Endothelial cell of umbilical vein (primary cell): ENCODE data around the gene ADIPOR1. TPM values are rescaled to one million over a fixed set of nuclear protein-coding genes. Genes with fewer than 3 reads are reported as not detected.

ENCODE experiments used
- BruUV-seq: library from RNA; stranded (reverse); fragments of 400-500 nt; replicated peaks from 2 replicates; lab custom pipeline; 2021; lab: Mats Ljungman, UMichigan
- CTCF ChIA-PET: fragments of 300-600, 350-600 bp; sonication (Branson Sonifier 250); formaldehyde crosslinking; loops from one replicate; lab custom pipeline; 2021; ENCODE audit warnings: antibody characterized with exemption, inconsistent platforms; lab: Charles Lee
- POLR2A ChIA-PET: fragments of 300-600, 350-600 bp; sonication (Branson Sonifier 250); formaldehyde crosslinking; loops from one replicate; lab custom pipeline; 2021; ENCODE audit warnings: antibody characterized with exemption, inconsistent platforms; lab: Charles Lee
- DNase-seq: peaks from one replicate; pipeline ENCODE4 v3.0.0-alpha.2; 2011; ENCODE audit warnings: low read depth, low spot score
- FAIRE-seq: peaks from 2 replicates; lab custom pipeline; 2011; peaks lifted over from hg19 to GRCh38; lab: Jason Lieb, UNC
- H2AFZ ChIP-seq: 2 replicates; pipeline ENCODE4 v1.6.0; 2012; ENCODE audit warnings: low read depth, low read length, control low read depth, inconsistent platforms
- H3K27ac ChIP-seq: 2 replicates; pipeline ENCODE4 v1.5.1; 2011; ENCODE audit warnings: low read depth, mild to moderate bottlenecking, control low read depth, low read length, moderate library complexity; ENCODE audit not compliant: insufficient read depth
- H3K27me3 ChIP-seq, 2 experiments: 2 replicates each; pipeline versions ENCODE4 v1.6.0 to v1.6.1; 2011; ENCODE audit warnings: low read length in 2 of 2, mixed read lengths in 1 of 2; ENCODE audit not compliant: control insufficient read depth in 2 of 2, insufficient read depth in 2 of 2
- H3K36me3 ChIP-seq, 2 experiments: 2 replicates in 1 of 2; 3 replicates in 1 of 2; pipeline ENCODE4 v1.5.1; 2011; ENCODE audit warnings: low read length in 2 of 2, mild to moderate bottlenecking in 1 of 2, moderate library complexity in 1 of 2; ENCODE audit not compliant: control insufficient read depth in 2 of 2, insufficient read depth in 2 of 2; ENCODE audit errors: extremely low read depth in 1 of 2
- H3K4me1 ChIP-seq: 3 replicates; pipeline ENCODE4 v1.5.1; 2011; ENCODE audit warnings: mild to moderate bottlenecking, low read length; ENCODE audit not compliant: control insufficient read depth, insufficient read depth; ENCODE audit errors: extremely low read depth
- H3K4me2 ChIP-seq: 2 replicates; pipeline ENCODE4 v1.6.1; 2011; ENCODE audit warnings: low read length, control low read depth, mixed read lengths; ENCODE audit not compliant: insufficient read depth
- H3K4me3 ChIP-seq, 3 experiments: fragments of 200-600 bp in 1 of 3; sonication (generic), shearing (Covaris generic) in 1 of 3; replicated peaks in 1 of 3; 2 replicates each; pipeline ENCODE4 v1.5.1; 2011 to 2016; ENCODE audit warnings: control low read depth in 3 of 3, low read length in 3 of 3, mild to moderate bottlenecking in 2 of 3, inconsistent platforms in 1 of 3, low read depth in 1 of 3, moderate library complexity in 1 of 3; ENCODE audit not compliant: insufficient read depth in 1 of 3
- H3K79me2 ChIP-seq: 2 replicates; pipeline ENCODE4 v1.6.0; 2012; ENCODE audit warnings: low read length, inconsistent platforms; ENCODE audit not compliant: control insufficient read depth, insufficient read depth
- H3K9ac ChIP-seq: replicated peaks from 2 replicates; pipeline ENCODE3; 2011; ENCODE audit warnings: low read length, control low read depth; ENCODE audit not compliant: insufficient read depth; ENCODE audit errors: extremely low read depth
- H3K9me1 ChIP-seq: replicated peaks from 3 replicates; pipeline ENCODE4 v1.6.0; 2011; ENCODE audit warnings: mild to moderate bottlenecking, low read length; ENCODE audit not compliant: control insufficient read depth, insufficient read depth; ENCODE audit errors: extremely low read depth
- H3K9me3 ChIP-seq: replicated peaks from 2 replicates; pipeline ENCODE4 v1.5.1; 2012; ENCODE audit warnings: low read length, inconsistent platforms; ENCODE audit not compliant: control insufficient read depth, insufficient read depth
- H4K20me1 ChIP-seq: replicated peaks from 2 replicates; pipeline ENCODE3; 2011; ENCODE audit warnings: mild to moderate bottlenecking, low read length; ENCODE audit not compliant: control insufficient read depth, insufficient read depth; ENCODE audit errors: extremely low read depth
- EZH2 ChIP-seq: IDR thresholded peaks from 2 replicates; pipeline ENCODE4 v1.6.1; 2012; ENCODE audit warnings: borderline replicate concordance, low read depth, mild to moderate bottlenecking, moderate library complexity, low read length, inconsistent platforms; ENCODE audit not compliant: severe bottlenecking
- FOS ChIP-seq: IDR thresholded peaks from 2 replicates; pipeline ENCODE4 v1.6.1; 2011; ENCODE audit warnings: mild to moderate bottlenecking, low read length, moderate library complexity, borderline replicate concordance; ENCODE audit not compliant: insufficient read depth
- GATA2 ChIP-seq: IDR thresholded peaks from 2 replicates; pipeline ENCODE4 v1.7.0; 2011; ENCODE audit warnings: low read depth, mild to moderate bottlenecking, moderate library complexity, mixed read lengths, low read length; ENCODE audit not compliant: insufficient read length, insufficient read depth
- JUN ChIP-seq: IDR thresholded peaks from 2 replicates; pipeline ENCODE4 v1.6.1; 2011; ENCODE audit warnings: borderline replicate concordance, low read depth; ENCODE audit not compliant: insufficient read length, insufficient read depth
- MYC ChIP-seq: IDR thresholded peaks from one replicate; pipeline ENCODE4 v1.6.1; 2011; ENCODE audit warnings: mild to moderate bottlenecking, low read depth, low read length
- POLR2A ChIP-seq: IDR thresholded peaks from 2 replicates; pipeline ENCODE4 v1.6.1; 2012; ENCODE audit warnings: low read depth, mild to moderate bottlenecking, control low read depth, low read length
- POLR2AphosphoS5 ChIP-seq: IDR thresholded peaks from 2 replicates; pipeline ENCODE4 v1.6.1; 2012; ENCODE audit warnings: low read depth, mild to moderate bottlenecking, control low read depth, low read length, moderate library complexity; ENCODE audit not compliant: insufficient read depth
- dilution Hi-C: fragments of 300-500 bp; cut with MboI; formaldehyde crosslinking; loops from one replicate; pipeline ENCODE4 v1.15.0; 2019; ENCODE audit warnings: low sequenced_read_pairs; ENCODE audit not compliant: extremely low pct_ligation_motif_present
- intact Hi-C: fragments of 100-400 bp; cut with micrococcal nuclease; formaldehyde crosslinking; loops from one replicate; pipeline ENCODE4 v1.10.0; 2022
- polyA plus RNA-seq, 4 experiments: library from polyadenylated mRNA; depleted of rRNA in 3 of 4; stranded (reverse) in 3 of 4; unstranded in 1 of 4; fragments of >200 nt; gene quantifications; 2 replicates each; pipeline versions ENCODE4 v1.2.1 to v1.2.3, GENCODE V29; 2011 to 2012; ENCODE audit warnings: missing spikeins in 1 of 4
- total RNA-seq: library from RNA; stranded (reverse); gene quantifications from 2 replicates; pipeline ENCODE4 v1.2.3, GENCODE V29; 2021
- TF ChIP-seq, protein P1 (sequence below): IDR thresholded peaks from 2 replicates; pipeline ENCODE4 v1.6.1; 2011; ENCODE audit not compliant: insufficient read depth, insufficient read length
- TF ChIP-seq, protein P2 (sequence below), 2 donors: IDR thresholded peaks; 1 replicate in 1 of 2; 2 replicates in 1 of 2; pipeline ENCODE4 v1.5.1; 2011; ENCODE audit warnings: low read length in 2 of 2, mild to moderate bottlenecking in 2 of 2, moderate library complexity in 2 of 2, control low read depth in 1 of 2, inconsistent platforms in 1 of 2, low read depth in 1 of 2; ENCODE audit not compliant: insufficient read depth in 1 of 2; ENCODE audit errors: extremely low read depth in 1 of 2

ADIPOR1 gene
- total and polyA plus RNA-seq, 2 donors (not counting 3 experiments of a cell fraction or from before 2014, with no cell fraction given) = 67.2 to 135 TPM

GRCh38 chr1:202965422-202965821, 7.3 kb upstream of the ADIPOR1 start:
- no peaks in the 10 kb centered on the region for H3K9me1 ChIP-seq
- DNase-seq (no peak), FAIRE-seq (no peak)
- peaks cover 0 to 8% of the 10 kb centered on the region in 2 experiments for H3K36me3 ChIP-seq
- no peak overlapping the region for H3K4me3 ChIP-seq
- no peaks in the 10 kb centered on the region for H4K20me1 ChIP-seq
- H3K9ac ChIP-seq = no peak overlapping the region
- no peak overlapping the region for H2AFZ ChIP-seq
- no peak for TF ChIP-seq FOS
- TF ChIP-seq EZH2 = no peak
- TF ChIP-seq, protein P1, sequence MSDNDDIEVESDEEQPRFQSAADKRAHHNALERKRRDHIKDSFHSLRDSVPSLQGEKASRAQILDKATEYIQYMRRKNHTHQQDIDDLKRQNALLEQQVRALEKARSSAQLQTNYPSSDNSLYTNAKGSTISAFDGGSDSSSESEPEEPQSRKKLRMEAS = no peak
- TF ChIP-seq GATA2 = no peak
- TF ChIP-seq POLR2AphosphoS5 = no peak
- TF ChIP-seq, protein P2, sequence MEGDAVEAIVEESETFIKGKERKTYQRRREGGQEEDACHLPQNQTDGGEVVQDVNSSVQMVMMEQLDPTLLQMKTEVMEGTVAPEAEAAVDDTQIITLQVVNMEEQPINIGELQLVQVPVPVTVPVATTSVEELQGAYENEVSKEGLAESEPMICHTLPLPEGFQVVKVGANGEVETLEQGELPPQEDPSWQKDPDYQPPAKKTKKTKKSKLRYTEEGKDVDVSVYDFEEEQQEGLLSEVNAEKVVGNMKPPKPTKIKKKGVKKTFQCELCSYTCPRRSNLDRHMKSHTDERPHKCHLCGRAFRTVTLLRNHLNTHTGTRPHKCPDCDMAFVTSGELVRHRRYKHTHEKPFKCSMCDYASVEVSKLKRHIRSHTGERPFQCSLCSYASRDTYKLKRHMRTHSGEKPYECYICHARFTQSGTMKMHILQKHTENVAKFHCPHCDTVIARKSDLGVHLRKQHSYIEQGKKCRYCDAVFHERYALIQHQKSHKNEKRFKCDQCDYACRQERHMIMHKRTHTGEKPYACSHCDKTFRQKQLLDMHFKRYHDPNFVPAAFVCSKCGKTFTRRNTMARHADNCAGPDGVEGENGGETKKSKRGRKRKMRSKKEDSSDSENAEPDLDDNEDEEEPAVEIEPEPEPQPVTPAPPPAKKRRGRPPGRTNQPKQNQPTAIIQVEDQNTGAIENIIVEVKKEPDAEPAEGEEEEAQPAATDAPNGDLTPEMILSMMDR (IDR thresholded peaks at IDR 0.05; ENCODE audit: extremely low read depth in 1 of 2, insufficient read depth in 1 of 2, low read depth in 1 of 2, low read length in 2 of 2) = no peak
- TF ChIP-seq MYC = no peak
- TF ChIP-seq JUN = no peak
- TF ChIP-seq POLR2A = no peak
- no peak overlapping the region for H3K27ac ChIP-seq
- dilution Hi-C loops (no loop called here), intact Hi-C loops (loop anchor here (10.0 kb wide), 1 partner anchor 621 kb away; the partner anchor contains the start of genes PPP1R12B and UBE2T)
- peaks cover 19% of the 10 kb centered on the region for H3K4me1 ChIP-seq
- H3K4me2 ChIP-seq = no peak overlapping the region
- H3K9me3 ChIP-seq = no peaks in the 10 kb centered on the region
- H3K27me3 ChIP-seq = no peaks in the 10 kb centered on the region
- ChIA-PET CTCF (no interaction called here), POLR2A (interaction anchor here (0.7 kb wide), 1 partner anchor 41 kb away, joined by 3 read pairs; no protein-coding TSS in a partner anchor)
- no TSS peak for BruUV-seq
- no peaks in the 10 kb centered on the region for H3K79me2 ChIP-seq
